SK-N-DZ (cell line): ENCODE results near the gene OOEP.

Source experiments
- DNase-seq: peaks from one replicate; pipeline ENCODE4 v3.0.0-alpha.2; 2015; ENCODE audit warnings: low spot score
- small RNA-seq, 2 experiments: library from RNA; depleted of rRNA; stranded (forward); fragments of <200 nt; gene quantifications; one replicate each; pipeline ENCODE3, GENCODE V24; 2014

OOEP gene

DNA sequence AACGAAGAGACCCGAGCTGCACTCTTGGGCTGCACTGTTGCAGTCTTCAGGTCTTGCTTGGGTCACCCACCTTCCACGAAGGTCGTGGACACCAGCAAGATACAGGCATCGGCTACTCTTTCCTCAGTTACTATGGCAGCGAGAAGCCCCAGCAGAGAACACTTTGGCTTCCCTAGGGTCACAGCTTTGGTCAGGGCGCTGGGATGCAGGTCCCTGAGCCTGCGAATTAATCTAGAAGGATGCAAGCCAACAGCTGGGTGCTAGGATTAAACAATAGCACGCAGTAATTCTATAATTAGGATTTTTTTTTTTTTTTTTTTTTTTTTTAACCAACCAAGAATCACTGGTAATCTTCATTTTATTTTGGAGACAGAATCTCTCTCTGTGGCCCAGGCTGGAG lies 5.1 kb downstream of the OOEP start:
- no peak for DNase-seq

DNA sequence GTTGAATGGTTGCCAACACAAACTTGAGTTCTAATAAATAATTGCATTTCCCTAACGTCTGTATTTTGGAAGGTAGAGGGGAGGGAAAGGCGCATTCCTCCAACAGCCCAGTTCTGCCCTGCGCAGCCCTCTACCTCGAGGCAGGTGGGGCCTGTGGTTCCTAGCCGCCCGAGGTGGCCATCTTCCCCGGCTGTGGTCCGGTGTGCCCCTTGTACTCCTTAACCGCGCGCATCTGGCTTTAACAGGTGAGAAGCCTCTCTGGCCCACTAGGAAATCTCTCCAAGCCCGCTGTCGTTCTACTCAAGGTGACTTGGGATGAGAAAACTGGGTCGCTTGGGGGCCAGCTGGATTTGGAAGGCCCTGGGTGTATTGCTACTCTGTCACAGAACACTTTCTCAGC lies 5.6 kb downstream of the OOEP start:
- no peak for DNase-seq

DNA sequence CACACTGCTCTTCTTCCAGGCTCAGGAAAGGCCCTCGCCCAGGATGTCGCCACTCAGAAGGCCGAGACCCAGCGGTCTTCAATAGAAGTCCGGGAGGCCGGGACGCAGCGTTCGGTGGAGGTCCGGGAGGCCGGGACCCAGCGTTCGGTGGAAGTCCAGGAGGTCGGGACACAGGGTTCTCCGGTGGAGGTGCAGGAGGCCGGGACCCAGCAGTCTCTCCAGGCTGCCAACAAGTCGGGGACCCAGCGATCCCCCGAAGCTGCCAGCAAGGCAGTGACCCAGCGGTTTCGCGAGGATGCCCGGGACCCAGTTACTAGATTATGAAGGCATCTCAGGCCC lies 6.2 kb downstream of the OOEP start:
- DNase-seq, result no peak

DNA sequence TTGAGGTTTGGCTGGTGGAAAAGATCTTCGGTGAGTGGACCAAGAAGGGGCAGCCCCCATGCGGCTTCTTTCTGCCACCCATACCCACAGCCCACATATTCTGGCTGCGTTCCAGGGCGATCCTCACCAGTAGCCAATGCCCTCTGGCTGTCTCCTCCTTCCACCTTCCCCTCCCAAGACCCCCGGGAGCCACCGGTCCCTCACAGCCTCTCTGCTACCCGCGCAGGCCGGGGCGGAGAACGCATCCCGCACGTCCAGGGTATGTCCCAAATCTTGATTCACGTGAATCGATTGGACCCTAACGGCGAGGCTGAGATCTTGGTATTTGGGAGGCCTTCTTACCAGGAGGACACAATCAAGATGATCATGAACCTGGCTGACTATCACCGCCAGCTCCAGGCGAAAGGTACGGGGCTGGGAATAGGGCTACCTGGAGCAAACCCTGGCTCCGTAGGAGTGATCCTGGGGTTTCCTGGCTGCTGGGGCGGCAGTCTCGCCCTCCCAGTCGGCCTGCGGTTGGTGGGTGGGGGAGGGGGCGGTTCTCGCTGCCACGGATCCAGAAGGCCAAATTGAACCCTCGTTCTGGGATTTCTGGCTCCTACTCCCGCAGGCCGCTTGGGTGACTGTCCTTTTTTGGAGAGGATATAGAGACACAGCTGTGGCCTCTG lies 6.7 kb downstream of the OOEP start:
- DNase-seq, result no peak

DNA sequence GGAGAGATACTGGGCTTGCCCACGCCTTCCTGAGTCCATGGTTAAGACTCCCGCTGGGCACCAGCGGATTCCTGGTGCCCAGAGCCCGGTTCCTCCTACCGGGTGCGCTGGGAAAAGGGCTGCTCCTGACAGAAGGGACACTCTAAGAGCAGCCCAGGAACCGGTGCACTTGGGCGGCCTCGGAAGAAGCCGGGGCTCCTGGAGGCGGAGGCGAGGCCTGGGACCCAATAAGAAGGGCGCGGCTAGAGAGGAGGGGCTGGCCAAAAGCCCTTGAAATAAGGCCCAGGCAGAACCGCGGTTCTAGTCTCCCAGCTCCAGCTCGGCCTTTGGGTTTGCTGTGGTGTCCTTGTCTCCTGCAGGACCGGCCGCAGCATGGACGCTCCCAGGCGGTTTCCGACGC lies 7.3 kb downstream of the OOEP start, which contains the start of gene KHDC3L:
TSS of gene KHDC3L (plus strand) at position 301 of the 400 bp plus-strand sequence. CDS start at position 373, 72 bp downstream.
- DNase-seq, result no peak

DNA sequence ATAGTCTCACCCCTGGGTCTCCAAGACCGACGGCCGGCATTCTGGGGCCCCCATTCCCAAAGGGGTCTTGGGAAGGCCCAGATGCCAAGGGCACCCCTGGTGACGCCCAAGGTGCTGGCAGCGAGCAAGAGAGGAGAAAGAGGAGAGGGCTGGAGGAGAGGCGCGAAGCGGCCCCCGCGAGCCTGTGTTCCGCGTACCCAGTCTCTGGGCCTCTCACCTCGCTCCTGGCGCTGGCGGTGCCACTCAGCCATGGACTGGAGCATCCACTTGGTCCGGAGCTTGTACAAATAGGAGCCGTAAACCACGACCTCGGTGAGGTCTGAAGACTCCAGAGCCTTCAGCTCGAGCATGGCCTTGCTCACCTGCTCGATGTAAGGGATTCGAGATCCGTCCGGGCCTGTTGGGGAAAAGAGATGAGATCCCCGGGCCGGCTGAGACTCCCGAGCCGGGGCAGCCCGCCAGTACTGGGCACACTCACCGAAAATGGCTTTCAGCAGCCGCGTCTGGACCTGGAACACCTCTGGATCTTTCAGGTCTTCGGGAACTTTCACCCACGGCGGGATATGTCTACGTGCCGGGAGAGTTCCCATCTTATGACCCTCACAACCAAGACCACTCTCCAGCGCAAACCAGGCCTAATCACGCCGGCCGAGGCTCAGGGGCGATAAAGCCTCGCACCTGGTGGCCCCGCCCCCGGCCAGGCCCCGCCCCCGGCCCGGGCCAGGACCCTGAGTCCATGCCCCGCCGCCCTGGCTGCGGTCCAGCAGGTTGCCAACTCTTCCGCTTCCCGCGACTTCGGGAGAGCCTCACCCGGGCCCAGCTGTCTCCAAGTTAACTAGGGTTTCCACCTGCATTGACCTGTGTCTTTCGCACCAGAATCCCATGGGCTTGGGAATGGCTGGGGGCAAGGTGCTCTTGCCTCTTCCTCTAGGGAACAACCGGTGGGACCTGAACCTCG lies 15.8 kb downstream of the OOEP start, which contains the start of gene DPPA5:
TSS of gene DPPA5 (minus strand) at position 641 of the 958 bp plus-strand sequence. CDS start at position 590, 51 bp downstream.
- DNase-seq, result no peak

DNA sequence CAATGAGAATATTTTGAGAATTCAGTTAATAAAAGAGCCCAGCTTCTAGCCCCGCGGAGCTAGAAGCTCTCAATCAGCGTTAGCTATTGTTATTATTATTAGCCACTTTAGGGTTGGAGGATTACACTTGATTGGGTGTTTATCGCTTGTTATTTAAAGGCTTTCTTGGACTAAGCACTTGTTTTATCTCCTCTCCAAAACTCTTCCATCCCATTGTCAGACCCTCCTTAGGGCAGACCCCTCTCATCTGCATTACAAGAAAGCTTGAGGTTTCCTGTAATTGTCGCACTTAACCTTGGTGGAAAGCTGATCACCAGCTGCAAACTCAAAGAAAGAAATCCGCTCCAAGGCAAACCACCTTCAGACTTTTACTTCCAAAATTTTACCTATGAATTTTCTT lies 20.4 kb downstream of the OOEP start:
- DNase-seq, result no peak

DNA sequence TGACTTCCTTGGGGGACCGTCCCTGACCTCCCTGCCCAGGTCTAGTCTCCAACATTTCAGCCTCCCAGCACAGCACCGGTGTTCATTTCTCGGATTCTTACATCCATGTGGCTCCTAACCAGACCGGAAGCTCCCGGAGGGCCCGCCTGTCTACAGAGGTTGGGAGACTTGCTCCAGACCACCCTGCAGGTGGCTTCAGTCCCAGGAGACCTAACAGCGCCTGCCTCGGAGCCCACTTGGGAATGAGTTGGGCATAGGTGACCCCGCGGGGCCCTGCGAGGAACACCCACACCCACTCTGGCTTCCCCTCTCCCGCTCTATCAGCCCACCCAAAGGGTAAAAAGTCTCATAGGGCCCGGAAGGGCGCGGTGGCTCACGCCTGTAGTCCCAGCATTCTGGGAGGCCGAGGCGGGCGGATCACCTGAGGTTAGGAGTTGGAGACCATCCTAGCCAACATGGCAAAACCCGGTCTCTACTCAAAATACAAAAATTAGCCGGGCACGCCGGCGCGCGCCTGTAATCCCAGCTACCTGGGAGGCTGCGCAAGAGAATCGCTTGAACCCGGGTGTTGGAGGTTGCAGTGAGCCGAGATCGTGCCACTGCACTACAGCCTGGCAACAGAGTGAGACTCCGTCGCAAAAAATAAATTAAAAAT lies 21.0 kb downstream of the OOEP start:
- DNase-seq, result no peak

DNA sequence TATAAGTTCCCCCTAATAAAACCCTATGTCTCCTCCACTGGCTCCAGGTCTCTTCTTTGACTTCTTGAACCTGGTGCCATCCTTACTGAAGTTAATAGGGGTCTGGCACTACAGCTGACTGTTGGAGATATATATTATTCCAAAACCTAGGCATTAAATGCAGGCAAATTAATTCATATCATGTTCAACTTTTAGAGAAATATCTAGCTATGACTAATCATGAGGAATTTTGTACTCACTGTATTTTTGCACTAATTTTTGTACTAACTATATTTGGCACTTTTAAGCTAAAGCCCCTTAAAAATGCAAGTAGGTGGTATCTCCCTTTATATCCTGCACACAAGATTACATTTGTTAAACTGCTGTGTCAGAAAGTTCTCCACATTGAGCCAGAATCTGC lies 26.5 kb downstream of the OOEP start:
- DNase-seq, result no peak

DNA sequence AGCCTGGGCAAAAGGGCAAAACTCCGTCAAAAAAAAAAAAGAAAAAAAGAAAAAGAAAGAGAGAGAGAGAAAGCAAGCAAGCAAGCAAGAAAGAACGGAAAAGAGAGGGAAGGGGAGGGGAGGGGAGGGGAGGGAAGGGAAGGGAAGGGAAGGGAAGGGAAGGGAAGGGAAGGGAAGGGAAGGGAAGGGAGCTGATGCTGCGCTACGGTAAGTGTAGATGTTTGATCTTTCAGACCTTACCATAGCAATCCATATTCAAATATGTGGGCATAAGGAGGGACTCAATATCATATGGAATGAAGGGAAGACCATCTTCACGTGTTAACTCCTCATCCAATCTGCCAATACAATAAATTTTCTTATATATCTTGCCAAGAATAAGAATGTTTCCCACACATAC lies 27.5 kb downstream of the OOEP start:
- no peak for DNase-seq

DNA sequence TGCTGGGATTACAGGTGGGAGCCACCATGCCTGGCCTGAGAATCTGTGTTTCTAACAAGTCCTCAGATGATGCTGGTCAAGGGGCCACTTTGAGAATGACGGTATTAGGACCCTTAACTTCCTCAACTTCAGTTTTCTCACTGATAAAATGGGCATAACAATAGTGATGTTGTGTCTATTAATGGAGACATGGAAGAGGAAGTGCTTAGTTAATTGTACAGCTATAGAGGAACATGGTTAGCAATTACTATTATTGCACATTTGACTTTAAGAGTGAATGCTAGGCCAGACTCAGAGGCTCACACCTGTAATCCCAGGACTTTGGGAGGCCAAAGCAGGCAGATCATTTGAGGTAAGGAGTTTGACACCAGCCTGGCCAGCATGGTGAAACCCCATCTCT lies 28.4 kb downstream of the OOEP start:
- no peak for DNase-seq

DNA sequence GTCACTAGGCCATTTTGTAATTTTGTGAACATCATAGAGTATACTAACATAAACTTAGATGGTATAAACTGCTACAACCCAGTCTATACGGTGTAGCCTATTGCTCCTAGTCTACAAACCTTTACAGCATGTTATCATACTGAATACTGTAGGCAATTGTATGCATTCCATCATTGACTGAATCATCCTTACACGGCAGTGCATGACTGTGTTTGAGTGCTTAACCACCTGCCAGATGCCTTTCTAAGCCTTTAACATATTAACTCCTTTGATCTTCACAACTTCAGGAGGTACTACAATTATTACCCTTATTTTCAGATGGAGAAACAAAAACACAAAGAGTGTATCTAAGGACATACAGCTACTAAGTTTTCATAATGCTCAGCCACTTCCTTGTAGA lies 29.6 kb downstream of the OOEP start:
- DNase-seq, result no peak

DNA sequence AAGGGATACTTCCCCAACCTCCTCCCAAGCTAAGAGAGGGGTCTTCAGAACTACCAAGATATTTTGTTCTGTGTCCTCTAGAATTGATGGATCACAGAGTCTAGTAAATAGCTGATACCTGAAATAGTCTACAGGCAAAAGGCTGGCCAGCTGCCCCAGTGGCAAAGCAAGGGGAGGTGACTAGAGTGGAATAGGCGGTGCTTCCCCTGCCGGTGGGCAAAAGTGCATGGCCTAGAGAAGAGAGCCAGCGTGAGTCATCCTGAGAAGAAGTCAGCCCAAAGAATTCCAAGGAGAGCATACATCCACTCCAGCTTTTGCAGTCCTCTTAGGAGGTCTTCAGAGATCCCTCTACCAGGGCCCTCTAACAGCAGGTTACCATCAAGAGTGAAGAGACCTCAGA lies 30.4 kb downstream of the OOEP start:
- no peak for DNase-seq

DNA sequence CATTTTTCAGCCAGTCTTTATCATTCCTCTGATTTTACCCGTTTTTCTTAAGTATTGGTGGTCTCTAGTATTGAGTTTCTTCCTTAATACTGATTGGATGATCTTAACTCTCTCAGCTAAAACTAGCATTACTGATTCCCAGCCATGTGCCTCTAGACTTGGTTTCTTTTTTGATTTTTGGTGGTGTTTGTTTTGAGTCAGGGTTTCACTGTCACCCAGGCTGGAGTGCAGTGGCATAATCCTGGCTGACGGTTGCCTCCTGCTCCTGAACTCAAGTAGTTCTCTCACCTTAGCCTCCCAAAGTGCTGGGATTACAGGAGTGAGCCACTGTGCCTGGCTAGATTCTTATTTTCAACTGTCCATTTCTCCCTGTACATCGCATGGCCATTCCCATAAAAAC lies 40.5 kb downstream of the OOEP start:
- no peak for DNase-seq

DNA sequence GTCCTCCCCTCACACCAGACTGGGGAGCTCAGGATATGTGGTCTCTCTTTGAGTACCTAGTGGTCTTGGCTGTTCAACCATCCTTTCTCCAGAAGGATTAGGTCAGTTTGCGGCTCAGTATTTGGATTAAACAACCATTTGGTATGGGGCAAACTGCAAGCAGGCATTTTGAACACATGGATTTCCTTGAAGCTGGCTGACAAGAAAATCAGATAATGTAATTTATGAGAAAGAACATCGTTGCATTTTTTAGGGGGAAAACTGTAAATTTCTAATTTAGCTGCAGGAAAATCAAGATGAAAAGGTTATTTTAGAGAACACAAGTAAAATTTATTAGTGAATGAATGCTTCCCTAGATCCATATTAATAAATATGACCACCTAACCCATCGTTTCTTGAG lies 40.9 kb downstream of the OOEP start:
- no peak for DNase-seq

DNA sequence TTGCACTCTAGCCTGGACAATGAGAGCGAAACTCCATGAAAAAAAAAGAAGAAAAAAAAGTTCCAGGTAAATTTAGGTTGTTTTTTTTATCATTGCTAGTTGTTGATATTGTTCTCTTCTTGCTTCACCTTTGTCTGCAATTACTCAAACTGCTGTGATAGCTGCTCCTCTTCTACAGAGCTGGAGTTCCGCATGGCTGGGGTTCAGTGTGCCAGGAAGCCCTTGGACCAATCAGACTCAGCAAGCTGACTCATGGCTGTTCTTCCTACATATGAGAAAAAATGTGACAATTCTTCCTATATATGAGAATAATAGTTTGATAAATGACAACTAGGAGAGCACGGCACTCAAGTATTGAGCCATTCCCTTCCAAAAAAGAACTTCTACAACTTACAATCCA lies 44.0 kb downstream of the OOEP start:
- DNase-seq, result no peak

DNA sequence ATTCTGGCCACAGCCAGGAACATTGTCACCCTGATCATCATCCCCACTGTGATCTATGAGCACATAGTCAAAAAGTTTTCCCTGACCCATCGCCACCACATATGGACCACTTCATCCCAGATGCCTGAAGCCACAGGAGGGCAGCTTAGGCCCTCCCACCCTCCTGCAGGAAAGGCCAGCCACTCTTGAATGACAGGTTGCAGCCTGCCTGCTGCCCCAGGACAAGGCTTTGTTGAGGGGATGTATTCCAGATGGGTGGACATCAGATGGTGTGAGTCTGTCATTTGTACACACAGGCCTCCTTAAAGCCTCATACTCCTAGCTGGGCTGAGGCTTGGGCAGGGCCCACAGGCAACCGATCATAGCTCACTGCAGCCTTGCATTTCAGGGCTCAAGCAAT lies 46.4 kb downstream of the OOEP start:
- no peak for DNase-seq

Small RNA genes within 50 kb of the gene (small RNA-seq; reads per million reads assigned to genes)
- 0.05 to 1.4 reads per million in 2 experiments for gene RPL39P3
